Panc1 (cell line): ENCODE results near the gene IER5L.

Experiments
- CTCF ChIP-seq: fragments of 450-650 bp; IDR thresholded peaks from 2 replicates; pipeline ENCODE4 v1.5.1; 2017; ENCODE audit warnings: mild to moderate bottlenecking
- POLR2AphosphoS5 ChIP-seq: IDR thresholded peaks from 2 replicates; pipeline ENCODE4 v1.6.1; 2012; ENCODE audit warnings: mild to moderate bottlenecking, low read depth, low read length, moderate library complexity
- REST ChIP-seq, 2 experiments: IDR thresholded peaks; 2 replicates each; pipeline ENCODE4 v1.6.1; 2011 to 2012; ENCODE audit warnings: low read depth in 2 of 2, control low read depth in 1 of 2, low read length in 1 of 2, mild to moderate bottlenecking in 1 of 2, moderate library complexity in 1 of 2; ENCODE audit not compliant: insufficient read depth in 1 of 2
- SIN3A ChIP-seq: IDR thresholded peaks from 2 replicates; pipeline ENCODE4 v1.6.1; 2012; ENCODE audit warnings: low read depth, mild to moderate bottlenecking, low read length, moderate library complexity, borderline replicate concordance; ENCODE audit not compliant: insufficient read depth

- TF ChIP-seq CTCF = no peak
- no peak for TF ChIP-seq POLR2AphosphoS5
- no peak for TF ChIP-seq REST (IDR thresholded peaks at IDR 0.05; ENCODE audit: insufficient read depth in 1 of 2, low read depth in 2 of 2, low read length in 1 of 2)
- TF ChIP-seq SIN3A = no peak
Observed at GRCh38 chr9:129221979-129222635, 44.0 kb upstream of the IER5L start.
